H9 (cell line): ENCODE measurements around the gene BPIFB1. TPM values are rescaled to one million over a fixed set of nuclear protein-coding genes. Genes with fewer than 3 reads are reported as not detected.

Source experiments
- DNase-seq: peaks from one replicate; pipeline ENCODE4 v3.0.0-alpha.2; 2017
- H2AFZ ChIP-seq: one replicate; pipeline ENCODE4 v1.6.1; 2013; ENCODE audit warnings: mild to moderate bottlenecking, low read length, control low read depth, moderate library complexity
- H2AK5ac ChIP-seq: 2 replicates; pipeline ENCODE4 v1.6.1; 2013; ENCODE audit warnings: low read length, control low read depth, mixed read lengths; ENCODE audit not compliant: insufficient read length
- H2BK120ac ChIP-seq: one replicate; pipeline ENCODE4 v1.6.1; 2013; ENCODE audit warnings: low read depth, mild to moderate bottlenecking, low read length, control low read depth, inconsistent platforms; ENCODE audit not compliant: poor library complexity, severe bottlenecking
- H2BK12ac ChIP-seq: 2 replicates; pipeline ENCODE4 v1.6.1; 2013; ENCODE audit warnings: low read length, control low read depth, mixed read lengths, low read depth; ENCODE audit not compliant: insufficient read length
- H2BK15ac ChIP-seq: 2 replicates; pipeline ENCODE4 v1.6.1; 2013; ENCODE audit warnings: low read depth, low read length, control low read depth
- H2BK20ac ChIP-seq: one replicate; pipeline ENCODE4 v1.6.1; 2013; ENCODE audit warnings: low read depth, mild to moderate bottlenecking, low read length, control low read depth, inconsistent platforms; ENCODE audit not compliant: poor library complexity, severe bottlenecking
- H2BK5ac ChIP-seq: 2 replicates; pipeline ENCODE4 v1.6.1; 2013; ENCODE audit warnings: low read length, control low read depth, mixed read lengths; ENCODE audit not compliant: insufficient read length
- H3K14ac ChIP-seq: 2 replicates; pipeline ENCODE4 v1.6.1; 2013; ENCODE audit warnings: low read length, control low read depth; ENCODE audit not compliant: insufficient read depth
- H3K18ac ChIP-seq: 2 replicates; pipeline ENCODE4 v1.6.1; 2013; ENCODE audit warnings: low read depth, mild to moderate bottlenecking, mixed read lengths, low read length, control low read depth; ENCODE audit not compliant: insufficient read length
- H3K23ac ChIP-seq: 2 replicates; pipeline ENCODE4 v1.6.1; 2013; ENCODE audit warnings: low read length, control low read depth, mixed read lengths, low read depth; ENCODE audit not compliant: insufficient read length
- H3K23me2 ChIP-seq: 2 replicates; pipeline ENCODE4 v1.6.1; 2013; ENCODE audit warnings: low read depth, mild to moderate bottlenecking, mixed read lengths, low read length, control low read depth; ENCODE audit not compliant: insufficient read length, poor library complexity, severe bottlenecking
- H3K27ac ChIP-seq: 2 replicates; pipeline ENCODE4 v1.5.1; 2013; ENCODE audit warnings: low read length, control low read depth, mixed read lengths, low read depth; ENCODE audit not compliant: insufficient read length
- H3K27me3 ChIP-seq: 2 replicates; pipeline ENCODE4 v1.6.1; 2013; ENCODE audit warnings: low read length, control low read depth, inconsistent platforms; ENCODE audit not compliant: insufficient read depth
- H3K4ac ChIP-seq: 2 replicates; pipeline ENCODE4 v1.6.1; 2013; ENCODE audit warnings: low read depth, mild to moderate bottlenecking, control low read depth, inconsistent platforms, low read length, moderate library complexity
- H3K4me1 ChIP-seq: 2 replicates; pipeline ENCODE4 v1.6.1; 2013; ENCODE audit warnings: low read length, control low read depth, inconsistent platforms; ENCODE audit not compliant: insufficient read depth
- H3K4me2 ChIP-seq: 2 replicates; pipeline ENCODE4 v1.6.1; 2013; ENCODE audit warnings: low read length, control low read depth, mixed read lengths; ENCODE audit not compliant: insufficient read length, insufficient read depth
- H3K56ac ChIP-seq: 2 replicates; pipeline ENCODE4 v1.6.1; 2013; ENCODE audit warnings: low read depth, mild to moderate bottlenecking, mixed read lengths, low read length, control low read depth; ENCODE audit not compliant: insufficient read length
- H3K79me1 ChIP-seq: 2 replicates; pipeline ENCODE4 v1.6.1; 2013; ENCODE audit warnings: low read depth, mild to moderate bottlenecking, moderate library complexity, low read length, control low read depth, inconsistent platforms; ENCODE audit not compliant: insufficient read depth, poor library complexity, severe bottlenecking
- H3K79me2 ChIP-seq: 2 replicates; pipeline ENCODE4 v1.6.1; 2013; ENCODE audit warnings: low read length, control low read depth, inconsistent platforms; ENCODE audit not compliant: insufficient read depth
- H3K9ac ChIP-seq: 2 replicates; pipeline ENCODE4 v1.6.1; 2013; ENCODE audit warnings: low read length, control low read depth, mixed read lengths; ENCODE audit not compliant: insufficient read length; ENCODE audit errors: extremely low read depth
- H3K9me3 ChIP-seq: one replicate; pipeline ENCODE4 v1.6.1; 2013; ENCODE audit warnings: low read depth, low read length, inconsistent platforms; ENCODE audit not compliant: control insufficient read depth
- H3T11ph ChIP-seq: one replicate; pipeline ENCODE4 v1.6.1; 2013; ENCODE audit warnings: mild to moderate bottlenecking, low read length, control low read depth, inconsistent platforms
- H4K20me1 ChIP-seq: one replicate; pipeline ENCODE4 v1.6.1; 2013; ENCODE audit not compliant: control insufficient read depth, insufficient read length, insufficient read depth
- H4K5ac ChIP-seq: 2 replicates; pipeline ENCODE4 v1.6.1; 2013; ENCODE audit warnings: low read depth, mild to moderate bottlenecking, mixed read lengths, low read length, control low read depth; ENCODE audit not compliant: insufficient read length
- H4K8ac ChIP-seq: replicated peaks from 2 replicates; pipeline ENCODE4 v1.6.1; 2013; ENCODE audit warnings: low read length, control low read depth, mixed read lengths, low read depth; ENCODE audit not compliant: insufficient read length
- H4K91ac ChIP-seq: 2 replicates; pipeline ENCODE4 v1.6.1; 2013; ENCODE audit warnings: low read depth, mild to moderate bottlenecking, moderate library complexity, mixed read lengths, low read length, control low read depth; ENCODE audit not compliant: insufficient read length
- H3K27ac Mint-ChIP-seq, 3 experiments: 2 replicates in 2 of 3; 3 replicates in 1 of 3; pipeline ENCODE4 v1.8.0; 2020 to 2021; ENCODE audit warnings: mixed read lengths in 3 of 3, mild to moderate bottlenecking in 1 of 3, moderate library complexity in 1 of 3
- H3K27me3 Mint-ChIP-seq: 2 replicates; pipeline ENCODE4 v1.8.0; 2021; ENCODE audit warnings: low read depth, mild to moderate bottlenecking, moderate library complexity, mixed read lengths
- H3K36me3 Mint-ChIP-seq, 3 experiments: 2 replicates in 2 of 3; 3 replicates in 1 of 3; pipeline ENCODE4 v1.8.0; 2020 to 2021; ENCODE audit warnings: low read depth in 3 of 3, mixed read lengths in 3 of 3; ENCODE audit not compliant: insufficient read depth in 1 of 3
- H3K4me1 Mint-ChIP-seq, 2 experiments: 2 replicates each; pipeline ENCODE4 v1.8.0; 2020; ENCODE audit warnings: mixed read lengths in 2 of 2
- H3K4me3 Mint-ChIP-seq, 2 experiments: 2 replicates in 1 of 2; 3 replicates in 1 of 2; pipeline ENCODE4 v1.8.0; 2020 to 2021; ENCODE audit warnings: mild to moderate bottlenecking in 2 of 2, mixed read lengths in 2 of 2, moderate library complexity in 1 of 2
- H3K9me3 Mint-ChIP-seq, 2 experiments: 2 replicates in 1 of 2; 3 replicates in 1 of 2; pipeline ENCODE4 v1.8.0; 2020; ENCODE audit warnings: mild to moderate bottlenecking in 2 of 2, mixed read lengths in 2 of 2, moderate library complexity in 1 of 2
- WGBS: extraction: QIAGEN DNeasy Blood & Tissue Kit; methylation state at CpG from one replicate; pipeline ENCODE4 v1.1.7; 2013; ENCODE audit warnings: missing lambda C conversion rate, low lambda C conversion rate, mixed read lengths; ENCODE audit not compliant: insufficient read length; ENCODE audit errors: extremely low coverage; 5-methylcytosine and 5-hydroxymethylcytosine counted together
- total RNA-seq: library from RNA; stranded (reverse); gene quantifications from 2 replicates; pipeline ENCODE4 v1.2.1, GENCODE V29; 2021
- TF ChIP-seq, protein P1 (sequence below): fragments of 200-600 bp; sonication (generic); conservative IDR thresholded peaks from 3 replicates; pipeline ENCODE4 v1.8.0; 2021; ENCODE audit warnings: antibody characterized with exemption, mild to moderate bottlenecking

BPIFB1 gene
- total RNA-seq, 1 experiment from 2014 or later: not detected

DNA sequence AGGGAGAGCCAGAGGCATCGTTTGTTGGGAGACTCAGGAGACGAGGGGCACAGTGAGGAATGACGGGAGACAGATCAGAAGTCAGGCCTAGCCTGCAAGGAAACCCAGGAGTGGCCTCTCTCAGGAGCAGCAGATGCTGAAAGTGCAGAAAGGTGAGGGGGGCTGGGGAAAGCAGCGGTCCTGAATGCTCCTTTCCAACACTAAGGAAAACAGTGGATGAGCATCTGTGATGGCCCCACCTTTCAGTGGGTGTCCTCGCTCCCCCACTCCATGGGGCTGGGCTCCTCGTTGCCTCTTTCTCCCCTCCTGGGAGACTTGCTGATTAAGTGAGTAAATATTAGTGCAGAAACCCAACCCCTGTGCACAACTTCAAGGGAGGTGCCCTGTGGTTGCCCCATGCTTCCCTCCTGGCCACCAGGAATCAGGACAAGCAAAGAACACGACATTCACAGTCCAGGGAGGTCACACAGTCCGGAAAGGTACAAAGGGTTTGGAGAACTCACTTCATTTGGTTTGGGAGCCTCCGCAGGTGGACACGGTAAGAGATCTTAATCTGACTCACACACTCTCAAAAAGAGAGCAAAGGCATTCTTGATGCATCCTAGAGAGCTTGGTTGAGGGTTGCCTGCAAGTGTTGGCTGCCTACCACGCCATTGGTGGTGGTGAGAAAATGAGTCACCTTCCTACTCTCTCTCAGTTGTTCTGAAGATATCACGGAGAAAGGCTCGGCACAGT, 9.7 kb upstream of the BPIFB1 start:
- Histone ChIP-seq H2AK5ac (no peak overlapping the region), H3K9ac (no peak overlapping the region), H3K9me3 (no peaks in the 10 kb centered on the region), H4K20me1 (peaks cover 2% of the 10 kb centered on the region), H2BK15ac (no peak overlapping the region), H3K79me2 (no peaks in the 10 kb centered on the region), H3T11ph (no peak overlapping the region), H3K27me3 (no peaks in the 10 kb centered on the region), H3K27ac (no peak overlapping the region), H2AFZ (no peak overlapping the region), H3K4me2 (no peak overlapping the region), H3K23me2 (no peaks in the 10 kb centered on the region), H3K4me1 (no peaks in the 10 kb centered on the region; the same call in 1 of the 2 replicates), H3K18ac (no peak overlapping the region), H2BK120ac (no peak overlapping the region), H2BK5ac (no peak overlapping the region), H3K4ac (no peak overlapping the region), H3K56ac (no peak overlapping the region), H4K91ac (no peak overlapping the region), H3K79me1 (no peaks in the 10 kb centered on the region), H3K23ac (no peak overlapping the region), H4K8ac (no peak overlapping the region), H3K14ac (no peak overlapping the region), H2BK12ac (no peak overlapping the region), H4K5ac (no peak overlapping the region), H2BK20ac (no peak overlapping the region)
- no CpG with 5 or more reads among the region's 13 CpGs for WGBS
- Mint-ChIP-seq H3K27ac (no peak overlapping the region; a peak in 1 of 7 replicates), H3K9me3 (no peaks in the 10 kb centered on the region), H3K4me3 (no peak overlapping the region), H3K4me1 (peaks cover 19 to 20% of the 10 kb centered on the region in 2 experiments), H3K36me3 (no peaks in the 10 kb centered on the region), H3K27me3 (peaks cover 16% of the 10 kb centered on the region)
- TF ChIP-seq, protein P1, sequence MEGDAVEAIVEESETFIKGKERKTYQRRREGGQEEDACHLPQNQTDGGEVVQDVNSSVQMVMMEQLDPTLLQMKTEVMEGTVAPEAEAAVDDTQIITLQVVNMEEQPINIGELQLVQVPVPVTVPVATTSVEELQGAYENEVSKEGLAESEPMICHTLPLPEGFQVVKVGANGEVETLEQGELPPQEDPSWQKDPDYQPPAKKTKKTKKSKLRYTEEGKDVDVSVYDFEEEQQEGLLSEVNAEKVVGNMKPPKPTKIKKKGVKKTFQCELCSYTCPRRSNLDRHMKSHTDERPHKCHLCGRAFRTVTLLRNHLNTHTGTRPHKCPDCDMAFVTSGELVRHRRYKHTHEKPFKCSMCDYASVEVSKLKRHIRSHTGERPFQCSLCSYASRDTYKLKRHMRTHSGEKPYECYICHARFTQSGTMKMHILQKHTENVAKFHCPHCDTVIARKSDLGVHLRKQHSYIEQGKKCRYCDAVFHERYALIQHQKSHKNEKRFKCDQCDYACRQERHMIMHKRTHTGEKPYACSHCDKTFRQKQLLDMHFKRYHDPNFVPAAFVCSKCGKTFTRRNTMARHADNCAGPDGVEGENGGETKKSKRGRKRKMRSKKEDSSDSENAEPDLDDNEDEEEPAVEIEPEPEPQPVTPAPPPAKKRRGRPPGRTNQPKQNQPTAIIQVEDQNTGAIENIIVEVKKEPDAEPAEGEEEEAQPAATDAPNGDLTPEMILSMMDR: no peak
- no peak for DNase-seq
